Islet precursor cell (in vitro differentiated cells): ENCODE measurements around the gene CHD5.

ENCODE experiments used
- DNase-seq: peaks from one replicate; pipeline ENCODE4 v3.0.0-alpha.2; 2018

CHD5 gene

DNA sequence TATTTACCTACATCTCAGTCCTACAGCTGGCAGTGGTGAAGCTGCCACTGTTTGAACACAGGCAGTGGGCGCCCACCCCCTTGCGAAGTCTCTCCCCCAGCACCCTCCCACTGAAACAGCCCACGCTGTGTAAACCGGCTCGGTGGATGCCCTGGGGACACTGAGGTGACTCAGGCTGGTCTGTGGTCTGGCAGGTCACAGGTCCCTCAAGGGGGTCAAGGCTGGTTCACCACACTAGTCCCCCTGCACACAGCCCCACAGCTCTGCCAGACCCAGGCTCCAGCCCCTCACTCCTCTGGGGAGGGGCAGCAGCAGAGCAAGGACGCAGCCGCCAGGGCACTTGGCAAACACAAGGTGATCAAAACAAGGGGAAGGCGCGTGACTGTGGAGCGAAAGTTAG is 7.6 kb downstream of the CHD5 start:
- no peak for DNase-seq

- peak; percentile 73 for DNase-seq
These were observed 8.5 kb downstream of the CHD5 start for GRCh38 chr1:6171548-6172124.

- DNase-seq, result peak; percentile 50
These were observed 9.3 kb downstream of the CHD5 start for GRCh38 chr1:6170742-6171201.

DNA sequence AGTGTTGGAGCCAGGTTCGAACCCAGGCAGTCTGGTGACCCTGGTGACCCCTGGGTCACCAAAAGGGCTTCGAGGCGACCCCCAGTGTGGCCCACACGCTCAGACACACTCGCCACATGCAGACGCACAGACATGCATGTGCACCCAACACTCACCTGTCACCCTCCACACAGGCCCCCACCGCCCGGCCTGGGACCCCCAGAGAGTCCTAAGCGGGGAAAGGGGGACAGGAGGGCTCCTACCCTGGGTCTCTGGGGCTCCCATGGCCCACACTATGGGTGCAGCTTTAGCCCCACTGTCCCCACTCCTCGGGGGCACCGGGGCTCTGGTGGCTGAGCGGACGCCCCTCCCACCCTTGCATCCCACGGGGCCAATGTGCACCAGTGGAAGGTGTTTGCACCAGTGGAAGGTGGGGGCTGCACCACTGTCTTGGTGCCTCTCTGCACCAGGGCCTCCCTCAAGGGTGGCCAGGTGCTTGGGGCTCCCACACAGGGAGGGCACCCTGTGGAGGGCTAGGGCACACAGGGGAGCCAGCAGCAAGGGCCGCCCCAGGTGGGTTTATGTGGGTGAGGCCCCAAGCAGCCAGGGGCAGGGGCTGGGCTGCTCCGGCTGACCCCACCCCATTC is 9.9 kb downstream of the CHD5 start:
- no peak for DNase-seq

GRCh38 chr1:6168947-6169586 is 11.1 kb downstream of the CHD5 start:
- peak; percentile 50 for DNase-seq

DNA sequence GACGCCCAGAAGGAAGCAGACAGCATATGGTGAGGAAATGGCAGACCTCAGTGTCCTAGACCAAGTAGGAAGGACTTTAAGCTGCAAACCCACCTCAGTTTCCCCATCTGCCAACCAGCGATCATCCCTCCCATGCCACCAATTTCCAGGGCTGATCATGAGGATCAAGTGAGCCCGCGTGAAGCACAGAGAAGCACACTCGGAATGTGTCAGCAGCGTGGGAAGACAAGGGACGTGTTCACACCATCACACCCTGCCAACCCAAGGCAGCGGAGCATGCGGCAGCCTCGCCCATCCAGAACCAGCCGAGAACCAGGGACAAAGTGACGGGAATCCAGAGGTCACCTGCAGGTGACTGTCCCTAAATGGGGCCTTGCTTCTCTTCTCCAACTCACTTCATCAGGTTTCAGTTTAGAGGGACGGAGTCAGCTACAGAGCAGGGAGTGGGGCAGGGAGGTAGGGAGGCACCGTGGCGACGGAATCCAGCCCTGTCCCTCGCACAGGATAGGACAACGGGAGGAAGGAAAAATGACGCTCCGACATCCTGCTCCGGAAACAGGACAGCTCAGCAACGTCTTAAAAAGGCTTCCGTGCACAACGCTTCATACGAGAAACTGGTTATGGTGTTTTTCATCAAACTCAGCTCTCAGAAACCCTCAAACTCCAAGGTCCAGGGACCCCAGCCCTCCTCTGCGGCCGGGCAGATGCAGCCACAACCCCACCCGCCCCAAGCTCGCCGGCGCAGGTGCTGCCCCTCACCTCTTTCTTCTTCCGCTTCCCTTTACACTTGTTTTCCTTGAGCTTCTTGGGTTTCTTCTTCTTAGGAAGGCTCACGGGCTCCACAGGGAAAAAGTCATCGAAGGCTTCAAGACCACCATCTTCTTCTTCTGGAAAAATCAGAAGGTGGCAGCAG is 12.5 kb downstream of the CHD5 start:
- DNase-seq, result no peak

GRCh38 chr1:6166655-6167390 is 13.3 kb downstream of the CHD5 start:
- no peak for DNase-seq

- DNase-seq, result no peak
These were observed 13.9 kb downstream of the CHD5 start for GRCh38 chr1:6166221-6166620.

DNA sequence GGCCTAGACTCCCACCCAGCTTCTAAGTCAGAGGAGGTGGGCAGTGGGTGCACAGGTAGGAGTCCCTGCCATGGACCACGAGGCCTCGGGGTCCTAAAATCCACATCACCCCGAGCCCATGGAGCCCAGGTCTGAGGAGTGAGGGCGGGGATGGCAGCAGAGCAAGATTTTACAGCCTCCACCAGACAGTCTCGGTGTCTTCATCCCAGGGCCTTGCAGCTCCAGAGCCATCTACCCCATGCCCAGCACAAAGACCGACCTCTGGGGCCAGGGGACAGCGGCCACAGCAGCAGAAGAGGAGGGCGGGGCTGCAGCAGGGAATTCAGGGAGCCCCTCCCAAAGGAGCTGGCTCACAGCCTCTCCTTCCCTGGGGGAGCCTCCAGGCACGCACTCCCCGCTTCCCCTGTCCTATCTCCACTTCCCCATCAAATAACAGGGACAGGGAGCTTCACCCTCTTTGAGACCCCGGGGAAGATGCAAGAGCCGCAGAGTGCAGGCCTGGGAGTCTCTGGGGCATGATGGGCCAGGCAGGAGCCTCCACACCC is 14.6 kb downstream of the CHD5 start:
- DNase-seq, result no peak

- DNase-seq, result no peak
These were observed 15.1 kb downstream of the CHD5 start for GRCh38 chr1:6165027-6165426.

DNA sequence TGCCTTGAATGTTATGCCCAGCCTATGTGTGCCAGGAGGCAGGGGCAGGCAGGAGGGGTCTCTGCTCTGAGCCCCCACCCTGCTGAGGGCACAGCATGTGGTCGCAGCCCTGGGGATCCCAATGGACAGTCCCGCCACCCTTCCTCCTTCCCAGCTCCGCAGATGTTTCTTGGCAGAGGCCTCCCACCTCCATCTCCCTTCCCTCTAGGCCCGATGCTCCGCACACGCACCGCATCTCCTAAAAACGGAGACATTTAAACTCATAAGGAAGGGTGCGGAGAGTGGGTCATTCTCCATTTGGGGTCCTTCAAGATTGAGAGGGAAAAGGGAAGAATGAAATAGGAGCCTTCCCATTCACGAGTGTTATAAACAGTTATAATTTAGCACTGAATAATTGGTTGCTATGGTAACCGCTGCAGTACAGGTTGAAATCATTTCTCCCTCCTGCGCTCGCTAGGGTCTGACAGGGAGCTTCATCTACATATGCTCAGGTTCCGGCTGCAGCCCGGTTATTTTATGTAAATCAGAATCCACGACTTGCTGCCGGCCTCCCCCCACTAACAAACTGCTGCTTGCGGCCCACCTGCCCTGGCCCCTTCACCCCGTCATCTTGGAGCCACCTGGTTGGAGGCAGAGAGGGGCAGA is 16.0 kb downstream of the CHD5 start:
- DNase-seq, result no peak

DNA sequence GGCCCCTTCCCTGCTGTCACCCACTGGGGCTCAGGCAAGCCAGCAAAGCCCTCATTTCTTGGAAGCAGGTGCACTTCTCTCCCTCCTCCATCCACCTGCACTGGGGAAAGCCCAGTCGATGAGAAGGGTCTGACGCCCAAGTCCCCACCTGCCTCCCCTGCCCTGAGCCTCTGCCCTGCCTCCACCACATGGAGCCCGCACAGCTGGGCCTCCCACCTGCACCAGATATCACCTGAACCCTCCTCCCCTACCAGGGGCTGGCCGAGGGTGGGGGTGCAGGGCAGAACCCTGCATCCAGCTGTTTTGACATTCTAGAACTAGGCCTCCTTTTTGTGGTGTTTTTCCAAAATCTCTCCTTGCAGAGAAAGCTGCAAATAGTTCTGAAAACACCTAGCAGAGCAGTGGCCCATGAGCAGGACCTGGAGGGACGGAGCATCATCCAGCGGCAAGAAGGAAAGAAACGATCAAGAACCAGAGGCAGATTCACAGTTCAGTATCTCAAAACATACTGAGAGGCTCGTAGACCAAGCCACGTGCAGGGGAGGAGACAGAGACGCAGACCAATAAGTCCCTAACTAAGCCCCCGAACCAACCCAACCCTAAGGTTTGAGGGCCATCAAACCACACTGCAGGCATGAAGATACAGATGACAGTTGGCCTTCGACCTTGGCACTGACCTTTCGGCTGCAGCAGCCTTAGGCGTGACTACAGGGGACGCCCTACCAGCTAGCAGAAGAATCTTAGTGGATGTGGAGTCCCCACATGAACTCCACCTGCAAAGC is 16.7 kb downstream of the CHD5 start:
- no peak for DNase-seq

GRCh38 chr1:6162773-6163172 is 17.3 kb downstream of the CHD5 start:
- DNase-seq, result no peak

- no peak for DNase-seq
These were observed 17.8 kb downstream of the CHD5 start for GRCh38 chr1:6162341-6162740.

DNA sequence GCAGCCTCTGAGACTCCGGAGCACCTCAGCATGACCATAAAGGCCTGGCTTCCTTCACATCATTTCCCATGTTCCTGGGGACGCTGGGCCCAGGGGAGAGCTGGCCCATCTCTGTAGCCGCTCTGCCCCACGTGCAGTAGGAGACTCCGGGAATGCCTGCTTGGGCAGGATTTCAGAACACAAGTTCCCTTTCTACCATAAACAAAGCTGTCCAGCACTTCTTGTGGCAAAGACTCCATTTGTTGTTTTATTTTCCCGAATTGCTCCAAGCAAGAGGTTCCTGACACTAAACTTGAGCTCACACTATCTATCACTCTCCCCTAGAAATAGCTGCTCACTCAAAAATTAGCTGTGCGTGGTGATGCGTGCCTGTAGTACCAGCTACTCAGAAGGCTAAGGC is 21.9 kb downstream of the CHD5 start:
- DNase-seq, result no peak

DNA sequence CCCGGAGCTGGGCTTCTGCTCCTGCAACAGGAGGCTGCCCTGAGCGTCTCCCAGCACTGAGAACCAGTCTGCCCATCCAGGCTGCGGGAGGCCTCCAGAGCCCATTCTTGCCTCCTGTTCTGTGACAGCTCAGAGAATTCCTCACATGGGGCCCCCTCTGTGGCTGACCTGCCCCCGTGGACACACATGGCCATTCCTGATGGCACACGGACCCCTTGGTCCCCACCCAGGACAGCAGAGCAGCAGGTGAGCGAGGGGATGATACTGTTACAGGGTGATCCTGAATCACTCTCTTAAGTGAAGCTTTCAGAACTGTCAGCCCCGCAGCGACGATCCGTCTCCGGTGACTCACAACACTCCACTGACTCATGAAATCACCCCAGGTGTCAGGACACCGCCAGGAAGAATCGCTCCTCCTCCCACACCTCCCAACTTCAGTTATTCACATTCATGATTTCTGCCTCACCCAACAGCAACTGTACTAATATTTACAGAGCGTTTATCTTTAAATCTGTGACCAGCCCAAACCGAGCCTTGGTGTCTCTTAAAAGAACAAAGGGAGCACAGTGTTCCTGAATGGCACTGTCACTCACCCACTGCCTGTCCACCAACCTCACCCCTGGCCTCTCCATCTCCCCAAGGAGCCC is 22.5 kb downstream of the CHD5 start:
- DNase-seq, result peak; percentile 90

GRCh38 chr1:6157132-6157527 is 23.0 kb downstream of the CHD5 start:
- DNase-seq, result peak; percentile 76

DNA sequence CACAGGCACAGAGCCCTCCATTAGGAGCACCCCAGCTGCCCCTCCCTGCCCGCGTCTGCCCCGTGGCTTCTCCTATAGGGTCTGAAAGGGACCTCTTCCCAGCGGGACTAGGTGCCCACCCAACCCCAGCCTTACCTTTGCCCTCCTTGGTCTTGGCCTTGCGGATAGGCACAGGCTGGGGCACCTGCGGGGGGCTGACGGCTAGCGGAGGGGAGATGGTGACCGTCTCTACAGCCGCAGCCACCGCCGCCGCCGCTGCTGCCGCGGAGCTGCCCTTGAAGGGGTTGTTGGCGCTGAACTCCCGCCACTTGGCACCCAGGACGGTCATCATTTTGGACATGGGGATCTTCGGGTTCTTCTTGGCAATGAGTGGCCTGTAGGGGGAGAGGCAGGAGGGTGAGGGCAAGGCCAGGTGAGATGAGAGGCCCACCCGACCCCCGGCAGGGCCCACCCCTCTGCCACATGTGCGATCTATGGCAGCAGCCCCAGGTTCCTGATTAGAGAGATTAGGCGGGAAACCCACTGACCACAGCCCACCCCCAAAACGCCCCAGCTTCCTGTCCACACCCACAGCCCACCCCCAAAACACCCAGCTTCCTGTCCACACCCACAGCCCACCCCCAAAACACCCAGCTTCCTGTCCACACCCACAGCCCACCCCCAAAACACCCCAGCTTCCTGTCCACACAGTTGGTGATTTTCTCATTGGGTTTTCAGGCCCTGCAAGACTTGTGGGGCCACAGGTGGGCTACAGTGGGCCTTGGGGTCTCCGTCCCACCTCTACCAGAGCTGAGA is 25.4 kb downstream of the CHD5 start:
- no peak for DNase-seq

- DNase-seq, result no peak
These were observed 27.2 kb downstream of the CHD5 start for GRCh38 chr1:6152882-6153281.

GRCh38 chr1:6152181-6152580 is 27.9 kb downstream of the CHD5 start:
- DNase-seq, result no peak
